Endothelial cell (in vitro differentiated cells): ENCODE results near the gene SUPT3H. TPM values are rescaled to one million over a fixed set of nuclear protein-coding genes. Genes with fewer than 3 reads are reported as not detected.

Experiments used
- DNase-seq: peaks from one replicate; pipeline ENCODE4 v3.0.0; 2021; ENCODE audit warnings: low spot score
- H3K27ac Mint-ChIP-seq: one replicate; pipeline ENCODE4 v1.8.0; 2021; ENCODE audit warnings: mixed read lengths, inconsistent platforms; ENCODE audit not compliant: unreplicated experiment
- H3K27me3 Mint-ChIP-seq: one replicate; pipeline ENCODE4 v1.8.0; 2021; ENCODE audit warnings: mild to moderate bottlenecking, moderate library complexity, mixed read lengths, inconsistent platforms; ENCODE audit not compliant: unreplicated experiment
- H3K36me3 Mint-ChIP-seq: one replicate; pipeline ENCODE4 v1.8.0; 2021; ENCODE audit warnings: mild to moderate bottlenecking, low read depth, mixed read lengths, inconsistent platforms; ENCODE audit not compliant: unreplicated experiment
- H3K4me1 Mint-ChIP-seq: one replicate; pipeline ENCODE4 v1.8.0; 2021; ENCODE audit warnings: mild to moderate bottlenecking, mixed read lengths, inconsistent platforms; ENCODE audit not compliant: unreplicated experiment
- H3K4me3 Mint-ChIP-seq: one replicate; pipeline ENCODE4 v1.8.0; 2021; ENCODE audit warnings: mild to moderate bottlenecking, mixed read lengths, inconsistent platforms; ENCODE audit not compliant: unreplicated experiment
- H3K9me3 Mint-ChIP-seq: one replicate; pipeline ENCODE4 v1.8.0; 2021; ENCODE audit warnings: mixed read lengths, inconsistent platforms; ENCODE audit not compliant: unreplicated experiment
- total RNA-seq: library from RNA; stranded (reverse); fragmentation: NEBNext Ultra II Directional; extraction: Animal tissue kit (Norgen Biotek cat#: 25700); gene quantifications from one replicate; pipeline ENCODE4 v1.2.1, GENCODE V29; 2021; ENCODE audit not compliant: unreplicated experiment
- TF ChIP-seq, protein P1 (sequence below): fragments of 200-600 bp; sonication (generic); IDR thresholded peaks from one replicate; pipeline ENCODE4 v1.5.0; 2021; ENCODE audit warnings: antibody characterized with exemption; ENCODE audit not compliant: unreplicated experiment

Gene SUPT3H
- total RNA-seq, 1 donor from 2014 or later: 28.5 TPM

DNA sequence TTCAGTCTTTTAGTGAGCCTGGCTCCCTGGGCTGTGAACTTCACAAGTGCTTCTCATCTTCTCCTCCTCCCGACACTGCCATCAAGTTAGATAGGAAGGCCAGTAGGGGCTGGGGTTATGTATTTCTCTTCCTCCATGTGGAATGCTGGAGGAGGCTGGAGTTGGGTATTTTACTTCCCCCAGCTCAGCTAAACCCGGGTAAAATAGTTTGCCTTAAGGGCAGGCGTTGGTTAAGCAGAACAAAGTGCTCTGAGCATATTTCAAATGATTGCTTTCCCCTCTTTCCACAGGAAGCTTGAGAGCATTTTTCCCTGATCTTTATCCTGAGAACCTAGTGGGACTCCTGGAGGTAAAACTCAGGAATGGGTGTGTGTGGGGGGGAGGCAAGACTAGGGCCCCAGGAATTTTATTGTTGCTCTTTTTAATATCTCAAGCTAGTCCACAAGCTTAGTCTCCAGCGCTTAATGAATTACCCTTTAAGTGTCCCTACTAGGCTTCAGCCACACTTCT, 16.9 kb upstream of the SUPT3H start:
- no peak for DNase-seq
- TF ChIP-seq, protein P1, sequence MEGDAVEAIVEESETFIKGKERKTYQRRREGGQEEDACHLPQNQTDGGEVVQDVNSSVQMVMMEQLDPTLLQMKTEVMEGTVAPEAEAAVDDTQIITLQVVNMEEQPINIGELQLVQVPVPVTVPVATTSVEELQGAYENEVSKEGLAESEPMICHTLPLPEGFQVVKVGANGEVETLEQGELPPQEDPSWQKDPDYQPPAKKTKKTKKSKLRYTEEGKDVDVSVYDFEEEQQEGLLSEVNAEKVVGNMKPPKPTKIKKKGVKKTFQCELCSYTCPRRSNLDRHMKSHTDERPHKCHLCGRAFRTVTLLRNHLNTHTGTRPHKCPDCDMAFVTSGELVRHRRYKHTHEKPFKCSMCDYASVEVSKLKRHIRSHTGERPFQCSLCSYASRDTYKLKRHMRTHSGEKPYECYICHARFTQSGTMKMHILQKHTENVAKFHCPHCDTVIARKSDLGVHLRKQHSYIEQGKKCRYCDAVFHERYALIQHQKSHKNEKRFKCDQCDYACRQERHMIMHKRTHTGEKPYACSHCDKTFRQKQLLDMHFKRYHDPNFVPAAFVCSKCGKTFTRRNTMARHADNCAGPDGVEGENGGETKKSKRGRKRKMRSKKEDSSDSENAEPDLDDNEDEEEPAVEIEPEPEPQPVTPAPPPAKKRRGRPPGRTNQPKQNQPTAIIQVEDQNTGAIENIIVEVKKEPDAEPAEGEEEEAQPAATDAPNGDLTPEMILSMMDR: no peak
- Mint-ChIP-seq H3K27ac (no peak overlapping the region), H3K9me3 (no peaks in the 10 kb centered on the region), H3K36me3 (no peaks in the 10 kb centered on the region), H3K27me3 (no peaks in the 10 kb centered on the region), H3K4me3 (no peak overlapping the region), H3K4me1 (no peaks in the 10 kb centered on the region)

DNA sequence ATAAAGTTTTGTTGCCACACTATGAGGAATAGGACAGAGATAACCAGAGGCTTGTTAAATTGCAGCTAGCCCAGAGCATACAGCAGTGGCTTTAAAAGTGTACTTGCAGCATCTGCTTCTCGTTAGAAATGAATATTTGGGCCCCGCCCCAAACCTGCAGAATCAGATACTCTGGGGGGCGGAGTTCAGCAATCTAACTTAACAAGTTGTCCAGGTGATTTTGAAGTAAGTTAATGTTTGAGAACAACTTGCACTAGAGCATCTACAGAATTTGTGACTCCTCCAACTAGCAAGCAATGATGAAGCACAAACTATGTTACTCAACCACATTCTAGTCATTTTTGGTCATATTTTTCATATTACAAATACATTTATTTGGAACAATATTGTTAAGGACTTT, 10.6 kb upstream of the SUPT3H start:
- H3K4me3 Mint-ChIP-seq: no peak overlapping the region
- no peaks in the 10 kb centered on the region for H3K4me1 Mint-ChIP-seq
- H3K27ac Mint-ChIP-seq: no peak overlapping the region
- H3K36me3 Mint-ChIP-seq: no peaks in the 10 kb centered on the region
- no peaks in the 10 kb centered on the region for H3K27me3 Mint-ChIP-seq
- no peaks in the 10 kb centered on the region for H3K9me3 Mint-ChIP-seq
- TF ChIP-seq, protein P1: no peak
- no peak for DNase-seq

DNA sequence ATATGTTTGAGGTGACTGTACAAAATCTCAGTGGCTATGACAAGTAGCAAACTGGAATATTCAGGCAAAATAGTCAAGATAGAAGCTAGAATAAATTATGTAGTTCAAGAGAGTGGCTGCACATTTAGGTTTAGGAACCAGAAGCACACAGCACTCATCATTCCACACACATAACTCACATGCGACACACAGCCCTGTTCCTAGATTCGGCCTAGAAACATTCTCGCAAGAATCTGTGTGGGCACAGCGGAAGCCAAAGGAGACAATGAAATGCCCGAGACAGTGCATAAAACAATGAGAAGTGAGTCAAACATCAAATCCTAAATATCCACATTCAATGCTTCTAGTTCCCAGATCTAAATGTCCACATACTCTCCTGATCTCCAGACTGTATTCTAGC, 9.5 kb upstream of the SUPT3H start:
- Mint-ChIP-seq H3K27me3 (no peaks in the 10 kb centered on the region), H3K9me3 (no peaks in the 10 kb centered on the region), H3K36me3 (no peaks in the 10 kb centered on the region), H3K4me1 (no peaks in the 10 kb centered on the region), H3K4me3 (no peak overlapping the region), H3K27ac (no peak overlapping the region)
- DNase-seq: no peak
- TF ChIP-seq, protein P1: no peak

DNA sequence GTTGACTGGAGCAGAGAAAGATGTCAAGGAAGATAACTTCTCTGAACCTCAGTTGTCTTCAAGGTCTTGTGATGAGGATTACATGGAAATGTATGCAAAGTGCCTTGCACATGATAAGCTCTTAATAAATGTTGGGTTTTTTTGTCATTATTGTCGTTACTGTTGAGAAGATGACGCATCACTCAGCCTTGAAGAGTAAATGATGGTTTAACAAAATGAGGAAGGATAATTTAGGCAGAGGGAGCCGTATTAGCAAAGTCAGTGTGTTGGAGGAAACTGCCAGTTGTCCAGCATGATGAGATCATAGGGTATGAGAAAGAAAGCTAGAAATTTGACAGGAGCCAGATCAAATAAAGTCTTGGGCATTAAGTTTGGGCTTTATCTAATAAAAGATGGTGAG, 8.8 kb upstream of the SUPT3H start:
- TF ChIP-seq, protein P1: no peak

DNA sequence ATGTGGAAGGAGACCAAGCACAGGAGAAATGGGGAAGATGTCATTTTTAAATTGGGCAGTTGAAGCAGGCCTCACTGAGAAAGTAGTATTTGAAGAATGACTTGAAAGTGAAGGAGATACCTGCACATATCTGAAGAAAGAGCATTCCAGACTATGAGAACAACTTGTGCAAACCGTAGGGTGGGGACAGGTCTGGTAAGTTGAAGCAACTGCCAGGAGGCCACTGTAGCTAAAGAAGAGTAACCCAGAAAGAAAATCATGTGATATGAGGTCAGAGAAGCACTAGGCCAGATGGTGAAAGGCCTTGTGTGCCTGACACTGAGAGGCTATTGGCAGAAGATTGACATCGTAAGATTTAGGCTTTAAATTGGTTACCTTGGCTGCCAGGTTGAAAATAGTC, 4.7 kb upstream of the SUPT3H start:
- no peak for DNase-seq
- no peaks in the 10 kb centered on the region for H3K36me3 Mint-ChIP-seq
- peaks cover 9% of the 10 kb centered on the region for H3K4me1 Mint-ChIP-seq
- H3K9me3 Mint-ChIP-seq: no peaks in the 10 kb centered on the region
- H3K4me3 Mint-ChIP-seq: no peak overlapping the region
- TF ChIP-seq, protein P1: no peak
- H3K27ac Mint-ChIP-seq: no peak overlapping the region
- peaks cover 4% of the 10 kb centered on the region for H3K27me3 Mint-ChIP-seq

More for the DNA sequence above, 8.8 kb upstream of the SUPT3H start:
- no peaks in the 10 kb centered on the region for H3K9me3 Mint-ChIP-seq
- no peak overlapping the region for H3K27ac Mint-ChIP-seq
- H3K4me1 Mint-ChIP-seq: no peaks in the 10 kb centered on the region
- no peak overlapping the region for H3K4me3 Mint-ChIP-seq
- H3K27me3 Mint-ChIP-seq: no peaks in the 10 kb centered on the region
- no peaks in the 10 kb centered on the region for H3K36me3 Mint-ChIP-seq
- DNase-seq: no peak
